Measurements from ENCODE around the gene NDUFB7. TPM values are rescaled to one million over a fixed set of nuclear protein-coding genes. Genes with fewer than 3 reads are reported as not detected.

NDUFB7 gene
- total and polyA plus RNA-seq, 7 donors, result 475 to 853 (median 607) TPM

DNA sequence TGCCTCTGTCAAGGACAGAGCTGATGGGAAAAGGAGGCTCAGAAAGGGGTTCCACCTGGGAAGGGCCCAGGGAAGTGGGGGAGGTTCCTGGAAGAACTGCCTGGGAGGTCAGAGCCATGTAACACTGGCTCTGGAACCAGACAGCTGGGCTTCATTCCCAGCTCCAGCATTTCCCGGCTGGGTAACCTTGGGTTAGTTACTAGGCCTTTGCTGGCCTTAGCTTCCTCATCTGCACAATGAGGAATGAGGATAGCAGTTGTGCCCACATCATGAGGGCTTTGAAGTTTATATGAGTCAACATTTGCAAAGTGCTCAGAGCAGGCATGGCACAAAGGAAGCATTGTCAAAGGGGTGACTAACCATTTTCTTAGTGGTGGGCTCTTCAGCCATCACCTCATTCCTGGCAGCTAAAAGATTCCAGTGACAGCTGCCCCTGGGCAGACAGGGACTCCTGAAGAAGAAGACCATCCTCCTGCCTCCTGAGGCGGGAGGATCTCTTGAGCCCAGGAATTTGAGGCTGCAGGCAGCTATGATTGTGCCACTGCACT is 51.9 kb downstream of the NDUFB7 start:
- Histone ChIP-seq H3K36me3 (peaks cover 9 to 16% (median 15%) of the 10 kb centered on the region in 4 donors), H3K27ac (peak overlapping the region; percentile 99 to 100 (median 100)), H3K4me1 (peaks cover 0 to 33% (median 28%) of the 10 kb centered on the region in 4 donors), H3K4me3 (no peak overlapping the region), H3K27me3 (no peaks in the 10 kb centered on the region), H3K9me3 (no peaks in the 10 kb centered on the region)
- intact Hi-C loops (cut with DNase I), result no loop called here
- WGBS, 2 donors, result 43 to 63% methylated on average over 2 of the region's 2 CpGs
- TF ChIP-seq CTCF (IDR thresholded peaks at IDR 0.05), result no peak
- TF ChIP-seq POLR2A (IDR thresholded peaks at IDR 0.05), result no peak
- TF ChIP-seq POLR2AphosphoS5 (IDR thresholded peaks at IDR 0.05), result no peak
- DNase-seq, result no peak

- Histone ChIP-seq H3K36me3 (peaks cover 15 to 22% (median 20%) of the 10 kb centered on the region in 4 donors), H3K27ac (peak overlapping the region; percentile 99 to 100 (median 100)), H3K9me3 (no peaks in the 10 kb centered on the region), H3K4me1 (peaks cover 0 to 39% (median 32%) of the 10 kb centered on the region in 4 donors), H3K27me3 (no peaks in the 10 kb centered on the region), H3K4me3 (peak overlapping the region in 2 of 4 donors; percentile 93 to 94)
- intact Hi-C loops (cut with DNase I), result no loop called here
- WGBS, 2 donors, result 91 to 92% methylated on average over 22 of the region's 22 CpGs
- TF ChIP-seq POLR2A (IDR thresholded peaks at IDR 0.05) (no peak), POLR2AphosphoS5 (IDR thresholded peaks at IDR 0.05) (no peak), CTCF (IDR thresholded peaks at IDR 0.05) (no peak), EP300 (IDR thresholded peaks at IDR 0.05) (no peak)
- DNase-seq, result no peak
Measured at GRCh38 chr19:14519245-14519859, 52.5 kb downstream of the NDUFB7 start.

GRCh38 chr19:14517840-14518505 is 53.9 kb downstream of the NDUFB7 start, which contains the start of gene DNAJB1:
TSS of gene DNAJB1 (minus strand) at chr19:14518397. CDS start at chr19:14518349, 48 bp downstream.
- intact Hi-C loops (cut with DNase I), result no loop called here
- 0 to 1% methylated on average over 82 of the region's 82 CpGs for WGBS, 2 donors
- Histone ChIP-seq H3K27me3 (no peaks in the 10 kb centered on the region), H3K36me3 (peaks cover 17 to 32% (median 29%) of the 10 kb centered on the region in 4 donors), H3K4me3 (peak within 1 kb of the TSS; percentile 93 to 98 (median 96)), H3K4me1 (peaks cover 0 to 42% (median 32%) of the 10 kb centered on the region in 4 donors), H3K9me3 (no peaks in the 10 kb centered on the region), H3K27ac (peak within 1 kb of the TSS; percentile 99 to 100 (median 100))
- DNase-seq, result peak; percentile 92
- TF ChIP-seq EP300 (IDR thresholded peaks at IDR 0.05), result peak in 1 of 4 donors; percentile 39
- TF ChIP-seq POLR2A (IDR thresholded peaks at IDR 0.05), result peak; percentile 95 to 97
- TF ChIP-seq POLR2AphosphoS5 (IDR thresholded peaks at IDR 0.05), result peak; percentile 99
- TF ChIP-seq CTCF (IDR thresholded peaks at IDR 0.05), result no peak

DNA sequence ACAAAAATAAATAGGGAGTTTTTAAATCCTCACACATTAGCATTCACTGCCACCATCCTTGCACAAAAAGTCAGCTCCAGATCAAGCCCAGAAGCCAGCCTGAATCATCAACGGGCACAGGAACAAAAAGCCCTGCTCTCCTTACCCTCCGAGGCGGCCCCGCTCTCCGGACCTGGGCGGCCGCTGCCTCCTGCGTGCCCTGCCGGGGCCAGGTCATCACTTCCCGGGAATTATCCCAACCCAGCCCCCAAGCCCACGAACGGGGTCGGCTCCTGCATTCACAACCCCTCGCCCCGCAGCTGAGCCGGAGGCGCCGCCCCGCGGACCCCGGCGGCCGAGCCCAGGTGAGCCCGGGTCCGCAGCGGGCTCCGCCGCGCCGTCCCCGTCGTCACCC is 54.4 kb downstream of the NDUFB7 start:
- no peak for TF ChIP-seq CTCF (IDR thresholded peaks at IDR 0.05)
- TF ChIP-seq EP300 (IDR thresholded peaks at IDR 0.05), result no peak
- no peak for TF ChIP-seq POLR2A (IDR thresholded peaks at IDR 0.05)
- Histone ChIP-seq H3K4me3 (peak overlapping the region; percentile 93 to 98 (median 96)), H3K27me3 (no peaks in the 10 kb centered on the region), H3K36me3 (peaks cover 17 to 32% (median 29%) of the 10 kb centered on the region in 4 donors), H3K4me1 (peaks cover 0 to 42% (median 32%) of the 10 kb centered on the region in 4 donors), H3K9me3 (no peaks in the 10 kb centered on the region), H3K27ac (peak overlapping the region; percentile 99 to 100 (median 100))
- no peak for DNase-seq
- WGBS, 2 donors, result 1% methylated on average over 32 of the region's 32 CpGs
- intact Hi-C loops (cut with DNase I), result no loop called here
